ENCODE results near the gene UTP18. TPM values are rescaled to one million over a fixed set of nuclear protein-coding genes. Genes with fewer than 3 reads are reported as not detected.
"Not testable (repeated sequence)": the region's sequence is repeated elsewhere in the genome, so short reads cannot be mapped to it uniquely, and the experiment has no call there.

Gene UTP18
- total RNA-seq, 4 donors from 2014 or later, result 14.4 to 25.8 (median 20.6) TPM

- no peaks in the 10 kb centered on the region for H3K27me3 ChIP-seq
- DNase-seq, result no peak
- H3K4me1 ChIP-seq, result no peaks in the 10 kb centered on the region
- H3K4me3 ChIP-seq, result no peak overlapping the region
- no peaks in the 10 kb centered on the region for H3K9me3 ChIP-seq
- no peak overlapping the region for H3K27ac ChIP-seq
- TF ChIP-seq CTCF (IDR thresholded peaks at IDR 0.05), result no peak
- no peak for TF ChIP-seq POLR2A (IDR thresholded peaks at IDR 0.05)
- H3K36me3 ChIP-seq, result no peaks in the 10 kb centered on the region
Observed at GRCh38 chr17:51325471-51325870, 65.1 kb downstream of the UTP18 start.

- not testable (repeated sequence) for H3K36me3 ChIP-seq, DNase-seq, H3K4me3 ChIP-seq, H3K27me3 ChIP-seq, H3K4me1 ChIP-seq, H3K9me3 ChIP-seq, H3K27ac ChIP-seq
Observed at GRCh38 chr17:51330861-51331503, 70.6 kb downstream of the UTP18 start.

- H3K9me3 ChIP-seq, result no peaks in the 10 kb centered on the region
- no peak overlapping the region for H3K27ac ChIP-seq
- H3K4me1 ChIP-seq, result no peaks in the 10 kb centered on the region
- no peaks in the 10 kb centered on the region for H3K36me3 ChIP-seq
- no peaks in the 10 kb centered on the region for H3K27me3 ChIP-seq
- no peak for TF ChIP-seq POLR2A (IDR thresholded peaks at IDR 0.05)
- TF ChIP-seq CTCF (IDR thresholded peaks at IDR 0.05), result no peak
- H3K4me3 ChIP-seq, result no peak overlapping the region
- no peak for DNase-seq
Observed at GRCh38 chr17:51335006-51335590, 74.8 kb downstream of the UTP18 start.

GRCh38 chr17:51335883-51336822, 75.8 kb downstream of the UTP18 start:
- H3K4me3 ChIP-seq, result no peak overlapping the region
- no peak for DNase-seq
- no peaks in the 10 kb centered on the region for H3K27me3 ChIP-seq
- H3K36me3 ChIP-seq, result no peaks in the 10 kb centered on the region
- TF ChIP-seq CTCF (IDR thresholded peaks at IDR 0.05) (no peak), POLR2A (IDR thresholded peaks at IDR 0.05) (no peak)
- H3K27ac ChIP-seq, result no peak overlapping the region
- H3K4me1 ChIP-seq, result no peaks in the 10 kb centered on the region
- H3K9me3 ChIP-seq, result no peaks in the 10 kb centered on the region

- Histone ChIP-seq H3K9me3 (no peaks in the 10 kb centered on the region), H3K4me3 (no peak overlapping the region), H3K4me1 (no peaks in the 10 kb centered on the region), H3K27me3 (no peaks in the 10 kb centered on the region), H3K27ac (no peak overlapping the region), H3K36me3 (no peaks in the 10 kb centered on the region)
- no peak for TF ChIP-seq CTCF (IDR thresholded peaks at IDR 0.05)
- no peak for TF ChIP-seq POLR2A (IDR thresholded peaks at IDR 0.05)
- DNase-seq, result no peak
Observed at GRCh38 chr17:51341457-51341856, 81.1 kb downstream of the UTP18 start.

GRCh38 chr17:51342257-51342656, 81.9 kb downstream of the UTP18 start:
- no peak for DNase-seq
- Histone ChIP-seq H3K4me1 (no peaks in the 10 kb centered on the region), H3K27me3 (no peaks in the 10 kb centered on the region), H3K4me3 (no peak overlapping the region), H3K9me3 (no peaks in the 10 kb centered on the region), H3K36me3 (no peaks in the 10 kb centered on the region), H3K27ac (no peak overlapping the region)
- no peak for TF ChIP-seq POLR2A (IDR thresholded peaks at IDR 0.05)
- no peak for TF ChIP-seq CTCF (IDR thresholded peaks at IDR 0.05)
